ENCODE measurements around the gene MBD3L2. TPM values are rescaled to one million over a fixed set of nuclear protein-coding genes. Genes with fewer than 3 reads are reported as not detected.
A peak's percentile ranks its signal among the peaks of the same experiment; 100 is the strongest.

MBD3L2 gene
- polyA plus RNA-seq, 3 donors = not detected

DNA sequence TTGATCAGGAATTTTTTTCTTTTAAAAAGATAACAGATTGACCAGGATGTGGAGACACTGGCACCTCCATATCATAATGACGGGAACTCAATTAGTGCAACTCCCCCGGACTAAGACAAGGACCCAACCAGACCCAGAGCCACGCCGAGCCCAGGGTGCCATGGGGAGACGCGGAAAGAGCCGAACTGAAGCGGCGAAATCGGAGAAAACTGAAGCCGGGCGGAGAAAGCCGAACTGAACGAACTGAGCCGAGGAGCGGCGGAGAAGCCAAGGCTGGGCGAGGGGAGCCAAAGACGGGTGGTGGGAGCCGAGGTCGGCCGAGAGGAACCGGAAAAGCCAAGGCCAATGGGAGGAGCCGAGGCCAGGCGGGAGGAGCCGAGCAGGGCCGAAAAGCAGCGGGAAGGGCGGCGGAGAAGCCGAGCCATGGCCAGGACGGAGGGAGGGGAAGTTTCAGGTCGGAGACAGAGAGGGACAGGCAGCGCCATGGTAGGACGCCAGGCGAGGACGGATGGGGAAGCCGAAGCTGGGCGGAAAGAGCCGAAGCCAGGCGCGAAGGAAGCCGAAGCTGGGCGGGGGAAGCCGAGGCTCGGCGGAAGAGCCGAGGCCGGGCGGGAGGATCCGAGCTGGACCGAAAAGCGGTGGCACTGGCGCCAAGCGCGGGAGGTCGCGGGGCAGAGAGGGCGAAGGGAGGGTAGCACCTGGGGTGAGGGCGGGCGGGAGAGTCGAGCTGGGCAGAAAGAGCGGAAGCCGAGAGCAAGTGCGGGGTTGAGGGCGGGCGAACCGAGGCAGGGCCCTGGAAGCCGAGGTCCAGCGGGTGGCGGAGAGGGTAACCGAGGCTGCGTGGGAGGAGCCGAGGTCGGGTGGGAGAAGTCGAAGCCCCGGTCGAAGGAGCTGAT, 49.8 kb downstream of the MBD3L2 start:
- Histone ChIP-seq H3K9me3 (replicated peaks in 1 of 2; ENCODE audit: control insufficient read depth in 1 of 2, insufficient read depth in 1 of 2, low read length in 2 of 2) (peaks cover 36 to 43% of the 10 kb centered on the region in 2 donors), H2AFZ (ENCODE audit: insufficient read depth, low read depth, low read length, poor library complexity, severe bottlenecking) (peak overlapping the region; percentile 80), H3K4me3 (replicated peaks in 1 of 3; ENCODE audit: low read depth in 2 of 3, low read length in 3 of 3) (peak overlapping the region; percentile 41 to 80 (median 45)), H4K20me1 (ENCODE audit: insufficient read depth, low read length) (no peaks in the 10 kb centered on the region), H3K9ac (ENCODE audit: insufficient read depth, low read length, poor library complexity, severe bottlenecking) (peak overlapping the region; percentile 77), H3K36me3 (replicated peaks in 1 of 2; ENCODE audit: control insufficient read depth in 1 of 2, insufficient read depth in 2 of 2, low read length in 2 of 2) (no peaks in the 10 kb centered on the region), H3K27me3 (ENCODE audit: control insufficient read depth in 2 of 2, insufficient read depth in 2 of 2, low read length in 2 of 2) (no peaks in the 10 kb centered on the region), H3K27ac (ENCODE audit: low read depth in 1 of 2, low read length in 2 of 2) (peak overlapping the region; percentile 80), H3K79me2 (ENCODE audit: insufficient read depth, low read length) (no peaks in the 10 kb centered on the region), H3K4me1 (ENCODE audit: control insufficient read depth in 1 of 2, insufficient read depth in 2 of 2, low read length in 2 of 2) (peaks cover 8 to 19% of the 10 kb centered on the region in 2 donors), H3K4me2 (replicated peaks; ENCODE audit: extremely low read depth, low read length, poor library complexity, severe bottlenecking) (peak overlapping the region; percentile 89)
- Mint-ChIP-seq H3K27me3 (ENCODE audit: low read depth in 3 of 3) (peaks cover 4 to 11% (median 7%) of the 10 kb centered on the region in 3 donors), H3K4me1 (peaks cover 15% of the 10 kb centered on the region), H3K27ac (peak overlapping the region; percentile 91 to 96 (median 95)), H3K9me3 (peaks cover 24 to 49% (median 45%) of the 10 kb centered on the region in 7 donors), H3K4me3 (peak overlapping the region; percentile 84 to 94), H3K36me3 (peaks cover 3 to 5% of the 10 kb centered on the region in 2 donors)
- TF ChIP-seq, protein P1, sequence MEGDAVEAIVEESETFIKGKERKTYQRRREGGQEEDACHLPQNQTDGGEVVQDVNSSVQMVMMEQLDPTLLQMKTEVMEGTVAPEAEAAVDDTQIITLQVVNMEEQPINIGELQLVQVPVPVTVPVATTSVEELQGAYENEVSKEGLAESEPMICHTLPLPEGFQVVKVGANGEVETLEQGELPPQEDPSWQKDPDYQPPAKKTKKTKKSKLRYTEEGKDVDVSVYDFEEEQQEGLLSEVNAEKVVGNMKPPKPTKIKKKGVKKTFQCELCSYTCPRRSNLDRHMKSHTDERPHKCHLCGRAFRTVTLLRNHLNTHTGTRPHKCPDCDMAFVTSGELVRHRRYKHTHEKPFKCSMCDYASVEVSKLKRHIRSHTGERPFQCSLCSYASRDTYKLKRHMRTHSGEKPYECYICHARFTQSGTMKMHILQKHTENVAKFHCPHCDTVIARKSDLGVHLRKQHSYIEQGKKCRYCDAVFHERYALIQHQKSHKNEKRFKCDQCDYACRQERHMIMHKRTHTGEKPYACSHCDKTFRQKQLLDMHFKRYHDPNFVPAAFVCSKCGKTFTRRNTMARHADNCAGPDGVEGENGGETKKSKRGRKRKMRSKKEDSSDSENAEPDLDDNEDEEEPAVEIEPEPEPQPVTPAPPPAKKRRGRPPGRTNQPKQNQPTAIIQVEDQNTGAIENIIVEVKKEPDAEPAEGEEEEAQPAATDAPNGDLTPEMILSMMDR (IDR thresholded peaks at IDR 0.05) = no peak
- intact Hi-C loops (cut with micrococcal nuclease) = no loop called here
- under 1% methylated on average over 75 of the region's 78 CpGs for WGBS (ENCODE audit: insufficient coverage)
- DNase-seq = peak; percentile 88 to 90 (median 89)

DNA sequence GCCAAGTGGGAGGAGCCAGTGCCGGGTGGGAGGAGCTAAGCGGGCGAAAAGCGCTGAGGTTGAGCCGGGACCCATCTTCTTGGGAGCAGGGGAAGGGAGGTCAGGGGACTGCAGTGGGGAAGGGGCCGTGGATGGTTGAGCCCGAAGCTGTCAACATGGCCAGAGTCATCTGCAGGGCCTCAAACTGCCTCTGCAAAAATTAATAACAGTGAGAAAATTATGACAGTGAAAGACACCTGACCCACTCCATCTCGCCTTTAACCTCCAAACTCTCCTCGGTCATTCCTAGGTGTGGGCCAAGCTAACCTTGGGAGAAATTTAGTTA, 50.4 kb downstream of the MBD3L2 start:
- peak overlapping the region; percentile 80 for H3K27ac ChIP-seq (ENCODE audit: low read depth in 1 of 2, low read length in 2 of 2)
- no peak for DNase-seq
- no peaks in the 10 kb centered on the region for H3K27me3 ChIP-seq (ENCODE audit: control insufficient read depth in 2 of 2, insufficient read depth in 2 of 2, low read length in 2 of 2)
- Mint-ChIP-seq H3K36me3 (peaks cover 3 to 5% of the 10 kb centered on the region in 2 donors), H3K9me3 (peaks cover 24 to 43% (median 39%) of the 10 kb centered on the region in 7 donors), H3K4me1 (peaks cover 15% of the 10 kb centered on the region), H3K27me3 (ENCODE audit: low read depth in 3 of 3) (peaks cover 4 to 11% (median 7%) of the 10 kb centered on the region in 3 donors), H3K27ac (peak overlapping the region; percentile 91 to 96 (median 95)), H3K4me3 (peak overlapping the region; percentile 84 to 94)
- peaks cover 30 to 37% of the 10 kb centered on the region in 2 donors for H3K9me3 ChIP-seq (replicated peaks in 1 of 2; ENCODE audit: control insufficient read depth in 1 of 2, insufficient read depth in 1 of 2, low read length in 2 of 2)
- no peaks in the 10 kb centered on the region for H3K36me3 ChIP-seq (replicated peaks in 1 of 2; ENCODE audit: control insufficient read depth in 1 of 2, insufficient read depth in 2 of 2, low read length in 2 of 2)
- WGBS (ENCODE audit: insufficient coverage) = 0% methylated on average over 5 of the region's 9 CpGs
- TF ChIP-seq, protein P1 (IDR thresholded peaks at IDR 0.05) = no peak
- no peaks in the 10 kb centered on the region for H4K20me1 ChIP-seq (ENCODE audit: insufficient read depth, low read length)
- no peaks in the 10 kb centered on the region for H3K79me2 ChIP-seq (ENCODE audit: insufficient read depth, low read length)
- H3K9ac ChIP-seq (ENCODE audit: insufficient read depth, low read length, poor library complexity, severe bottlenecking) = peak overlapping the region; percentile 77
- H3K4me1 ChIP-seq (ENCODE audit: control insufficient read depth in 1 of 2, insufficient read depth in 2 of 2, low read length in 2 of 2) = peaks cover 12 to 25% of the 10 kb centered on the region in 2 donors
- peak overlapping the region; percentile 41 to 80 (median 45) for H3K4me3 ChIP-seq (replicated peaks in 1 of 3; ENCODE audit: low read depth in 2 of 3, low read length in 3 of 3)
- intact Hi-C loops (cut with micrococcal nuclease) = no loop called here
- peak overlapping the region; percentile 80 for H2AFZ ChIP-seq (ENCODE audit: insufficient read depth, low read depth, low read length, poor library complexity, severe bottlenecking)
- H3K4me2 ChIP-seq (replicated peaks; ENCODE audit: extremely low read depth, low read length, poor library complexity, severe bottlenecking) = peak overlapping the region; percentile 89

Other genes starting within 250 kb of the MBD3L2 start
- 10 to 100 TPM; 13.9 to 37.7 (median 21.6) TPM for gene ADGRE1, start 161.7 kb upstream of the MBD3L2 start, polyA plus RNA-seq
- gene MBD3L2B, start 27.9 kb upstream of the MBD3L2 start, polyA plus RNA-seq = not detected
- not detected for gene MBD3L5, start 18.7 kb upstream of the MBD3L2 start, polyA plus RNA-seq
- not detected for gene MBD3L4, start 9.1 kb upstream of the MBD3L2 start, polyA plus RNA-seq
- not detected for gene MBD3L3, start 9.4 kb downstream of the MBD3L2 start, polyA plus RNA-seq
- 1 to 10 TPM in 2 of 3 donors, under 1 TPM in 1; 0.87 to 3.4 (median 1.7) TPM for gene ZNF557, start 20.4 kb downstream of the MBD3L2 start, polyA plus RNA-seq
- 10 to 100 TPM in 1 of 3 donors, 1 to 10 TPM in 2; 2.9 to 12.4 (median 3.4) TPM for gene INSR, start 245.1 kb downstream of the MBD3L2 start, polyA plus RNA-seq